ENCODE measurements around the gene PLD3. TPM values are rescaled to one million over a fixed set of nuclear protein-coding genes. Genes with fewer than 3 reads are reported as not detected.

PLD3 gene
- total and polyA plus RNA-seq, 2 experiments from 2014 or later: 361 to 536 TPM

DNA sequence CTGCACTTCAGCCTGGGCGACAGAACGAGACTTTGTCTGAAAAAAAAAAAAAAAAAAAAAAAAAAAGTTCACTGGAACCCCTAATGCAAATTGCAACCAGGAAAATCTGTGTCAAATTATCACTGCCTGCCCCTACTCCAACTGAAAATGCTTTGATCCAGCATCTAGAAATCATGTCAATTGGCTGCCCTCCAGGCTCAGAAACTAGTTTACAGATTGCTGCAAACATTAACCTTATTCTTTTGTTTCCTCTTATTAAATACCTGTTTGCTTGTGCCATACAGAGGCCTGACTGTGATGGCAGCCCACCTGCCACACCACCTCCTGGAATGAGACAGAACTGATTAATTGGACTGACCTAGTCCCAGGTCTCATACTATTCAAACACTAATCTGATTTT is 44.7 kb upstream of the PLD3 start:
- Histone ChIP-seq H3F3A (ENCODE audit: insufficient read depth) (0 out of 2 replicates have a peak, but pooled peaks cover 7% of the 10 kb centered on the region), H3K79me2 (ENCODE audit: insufficient read depth) (no peaks in the 10 kb centered on the region)
- in situ Hi-C loops (cut with MboI): no loop called here

DNA sequence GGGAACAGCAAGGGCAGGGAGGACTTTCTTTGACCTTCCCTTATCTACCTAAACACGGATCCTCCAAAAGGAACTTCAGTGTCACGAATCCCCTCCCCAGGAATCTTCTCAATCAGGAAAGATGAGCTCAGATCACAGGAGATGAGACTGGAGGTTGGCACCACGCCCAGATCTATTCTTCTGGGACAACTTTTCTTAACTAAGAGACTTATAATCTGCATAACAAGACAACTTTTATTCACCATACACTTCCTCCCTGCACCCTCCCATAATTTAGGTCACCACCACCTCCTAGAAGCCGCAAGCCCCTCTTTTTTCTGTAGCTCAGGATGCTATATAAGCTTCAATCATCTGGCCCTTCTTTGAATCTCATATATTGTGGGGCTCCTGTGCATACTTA is 44.2 kb upstream of the PLD3 start:
- Histone ChIP-seq H3K79me2 (ENCODE audit: insufficient read depth) (no peaks in the 10 kb centered on the region), H3K9me3 (ENCODE audit: low read depth) (no peaks in the 10 kb centered on the region), H3K4me2 (ENCODE audit: unreplicated experiment) (no peak overlapping the region), H2AFZ (no peak overlapping the region), H3K36me3 (ENCODE audit: low read depth) (no peaks in the 10 kb centered on the region), H4K20me1 (ENCODE audit: insufficient read depth) (no peaks in the 10 kb centered on the region), H3K27ac (no peak overlapping the region), H3K27me3 (replicated peaks; ENCODE audit: insufficient read depth) (no peaks in the 10 kb centered on the region), H3K9me2 (ENCODE audit: insufficient read depth) (no peaks in the 10 kb centered on the region), H3K4me1 (ENCODE audit: insufficient read depth) (no peaks in the 10 kb centered on the region), H3F3A (ENCODE audit: insufficient read depth) (0 out of 2 replicates have a peak, but pooled peaks cover 7% of the 10 kb centered on the region), H3K9ac (no peak overlapping the region), H3K4me3 (no peak overlapping the region)
- in situ Hi-C loops (cut with MboI): no loop called here
- TF ChIP-seq EZH2 (IDR thresholded peaks at IDR 0.05; ENCODE audit: insufficient read depth, poor library complexity, severe bottlenecking): no peak
- TF ChIP-seq EZH2phosphoT487 (IDR thresholded peaks at IDR 0.05; ENCODE audit: insufficient read depth, low read depth): no peak
- 66 to 67% methylated on average over 4 of the region's 4 CpGs for WGBS, 2 experiments (ENCODE audit: low coverage in 1 of 2, low lambda C conversion rate in 2 of 2, missing lambda C conversion rate in 2 of 2)
- DNase-seq: no peak

More for the DNA sequence above, 44.7 kb upstream of the PLD3 start:
- Histone ChIP-seq H4K20me1 (ENCODE audit: insufficient read depth) (no peaks in the 10 kb centered on the region), H3K9ac (no peak overlapping the region), H3K4me1 (ENCODE audit: insufficient read depth) (no peaks in the 10 kb centered on the region), H3K9me2 (ENCODE audit: insufficient read depth) (no peaks in the 10 kb centered on the region), H3K4me2 (ENCODE audit: unreplicated experiment) (no peak overlapping the region), H3K36me3 (ENCODE audit: low read depth) (no peaks in the 10 kb centered on the region), H3K9me3 (ENCODE audit: low read depth) (no peaks in the 10 kb centered on the region), H3K4me3 (no peak overlapping the region), H2AFZ (no peak overlapping the region), H3K27me3 (replicated peaks; ENCODE audit: insufficient read depth) (no peaks in the 10 kb centered on the region), H3K27ac (no peak overlapping the region)
- TF ChIP-seq EZH2 (IDR thresholded peaks at IDR 0.05; ENCODE audit: insufficient read depth, poor library complexity, severe bottlenecking) (no peak), EZH2phosphoT487 (IDR thresholded peaks at IDR 0.05; ENCODE audit: insufficient read depth, low read depth) (no peak)
- WGBS, 2 experiments (ENCODE audit: low coverage in 1 of 2, low lambda C conversion rate in 2 of 2, missing lambda C conversion rate in 2 of 2): 89 to 97% methylated on average over 2 of the region's 2 CpGs
- no peak for DNase-seq

GRCh38 chr19:40305403-40305802 is 43.1 kb upstream of the PLD3 start:
- 9 to 18% methylated on average over 5 of the region's 5 CpGs for WGBS, 2 experiments (ENCODE audit: low coverage in 1 of 2, low lambda C conversion rate in 2 of 2, missing lambda C conversion rate in 2 of 2)
- H3K27me3 ChIP-seq (replicated peaks; ENCODE audit: insufficient read depth): no peaks in the 10 kb centered on the region
- no peak overlapping the region for H3K9ac ChIP-seq
- no peaks in the 10 kb centered on the region for H3K4me1 ChIP-seq (ENCODE audit: insufficient read depth)
- no peaks in the 10 kb centered on the region for H3K36me3 ChIP-seq (ENCODE audit: low read depth)
- no peaks in the 10 kb centered on the region for H3K9me2 ChIP-seq (ENCODE audit: insufficient read depth)
- peak; percentile 91 for DNase-seq
- TF ChIP-seq EZH2 (IDR thresholded peaks at IDR 0.05; ENCODE audit: insufficient read depth, poor library complexity, severe bottlenecking) (no peak), EZH2phosphoT487 (IDR thresholded peaks at IDR 0.05; ENCODE audit: insufficient read depth, low read depth) (no peak)
- H3F3A ChIP-seq (ENCODE audit: insufficient read depth): 0 out of 2 replicates have a peak, but pooled peaks cover 7% of the 10 kb centered on the region
- H3K4me2 ChIP-seq (ENCODE audit: unreplicated experiment): no peak overlapping the region
- no peaks in the 10 kb centered on the region for H4K20me1 ChIP-seq (ENCODE audit: insufficient read depth)
- H3K9me3 ChIP-seq (ENCODE audit: low read depth): no peaks in the 10 kb centered on the region
- no peak overlapping the region for H2AFZ ChIP-seq
- H3K4me3 ChIP-seq: no peak overlapping the region
- in situ Hi-C loops (cut with MboI): no loop called here
- no peaks in the 10 kb centered on the region for H3K79me2 ChIP-seq (ENCODE audit: insufficient read depth)
- no peak overlapping the region for H3K27ac ChIP-seq

DNA sequence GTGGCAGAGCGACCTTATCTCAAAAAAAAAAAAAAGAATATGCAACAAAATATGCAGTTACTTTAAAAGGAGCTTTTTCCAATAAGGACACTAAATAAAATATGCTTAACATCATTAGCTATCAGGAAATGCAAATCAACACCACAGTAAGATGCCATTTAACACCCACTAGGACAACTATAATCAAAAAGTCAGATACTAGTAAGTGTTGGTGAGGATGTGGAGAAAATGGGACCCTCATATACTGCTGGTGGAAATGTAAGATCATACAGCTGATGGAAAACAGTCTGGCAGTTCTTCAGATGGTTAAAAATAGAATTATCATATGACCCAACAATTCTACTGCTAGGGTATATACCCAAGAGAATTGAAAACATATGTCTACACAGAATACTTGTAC is 38.8 kb upstream of the PLD3 start:
- Histone ChIP-seq H2AFZ (no peak overlapping the region), H3K27me3 (replicated peaks; ENCODE audit: insufficient read depth) (no peaks in the 10 kb centered on the region), H3K9me2 (ENCODE audit: insufficient read depth) (no peaks in the 10 kb centered on the region), H3K36me3 (ENCODE audit: low read depth) (no peaks in the 10 kb centered on the region), H3K4me2 (ENCODE audit: unreplicated experiment) (no peak overlapping the region), H3K9ac (no peak overlapping the region), H4K20me1 (ENCODE audit: insufficient read depth) (no peaks in the 10 kb centered on the region), H3K4me3 (no peak overlapping the region), H3K4me1 (ENCODE audit: insufficient read depth) (no peaks in the 10 kb centered on the region), H3F3A (ENCODE audit: insufficient read depth) (0 out of 2 replicates have a peak, but pooled peaks cover 7% of the 10 kb centered on the region), H3K9me3 (ENCODE audit: low read depth) (no peaks in the 10 kb centered on the region), H3K79me2 (ENCODE audit: insufficient read depth) (no peaks in the 10 kb centered on the region), H3K27ac (no peak overlapping the region)
- TF ChIP-seq EZH2 (IDR thresholded peaks at IDR 0.05; ENCODE audit: insufficient read depth, poor library complexity, severe bottlenecking): no peak
- no peak for TF ChIP-seq EZH2phosphoT487 (IDR thresholded peaks at IDR 0.05; ENCODE audit: insufficient read depth, low read depth)
- in situ Hi-C loops (cut with MboI): no loop called here
- 93 to 100% methylated on average over 1 of the region's 1 CpG for WGBS, 2 experiments (ENCODE audit: low coverage in 1 of 2, low lambda C conversion rate in 2 of 2, missing lambda C conversion rate in 2 of 2)
- no peak for DNase-seq

DNA sequence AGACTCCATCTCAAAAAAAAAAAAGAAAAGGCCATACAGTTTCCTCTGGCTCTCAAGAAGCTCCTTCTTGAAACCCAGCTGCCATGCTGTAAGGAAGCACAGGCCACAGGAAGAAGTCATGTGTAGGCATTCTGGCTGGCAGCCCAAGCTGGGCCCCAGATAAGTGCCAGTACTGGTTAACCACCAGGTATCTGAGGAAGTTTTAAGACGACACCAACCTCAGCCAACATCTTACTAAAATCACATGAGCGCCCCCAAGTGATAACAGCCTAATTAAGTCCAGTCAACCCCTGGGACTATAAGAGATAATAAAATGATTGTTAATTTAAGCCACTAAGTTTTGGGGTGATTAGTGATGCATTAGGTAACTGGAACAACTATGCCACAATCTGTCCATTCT is 36.0 kb upstream of the PLD3 start:
- Histone ChIP-seq H3K9me3 (ENCODE audit: low read depth) (no peaks in the 10 kb centered on the region), H4K20me1 (ENCODE audit: insufficient read depth) (no peaks in the 10 kb centered on the region), H3K79me2 (ENCODE audit: insufficient read depth) (no peaks in the 10 kb centered on the region), H2AFZ (no peak overlapping the region), H3K36me3 (ENCODE audit: low read depth) (no peaks in the 10 kb centered on the region), H3K9ac (no peak overlapping the region), H3K4me1 (ENCODE audit: insufficient read depth) (no peaks in the 10 kb centered on the region), H3K27me3 (replicated peaks; ENCODE audit: insufficient read depth) (no peaks in the 10 kb centered on the region), H3K9me2 (ENCODE audit: insufficient read depth) (no peaks in the 10 kb centered on the region), H3K27ac (no peak overlapping the region), H3F3A (ENCODE audit: insufficient read depth) (no peaks in the 10 kb centered on the region), H3K4me2 (ENCODE audit: unreplicated experiment) (no peak overlapping the region), H3K4me3 (no peak overlapping the region)
- no peak for TF ChIP-seq EZH2phosphoT487 (IDR thresholded peaks at IDR 0.05; ENCODE audit: insufficient read depth, low read depth)
- TF ChIP-seq EZH2 (IDR thresholded peaks at IDR 0.05; ENCODE audit: insufficient read depth, poor library complexity, severe bottlenecking): no peak
- in situ Hi-C loops (cut with MboI): no loop called here
- WGBS, 2 experiments (ENCODE audit: low coverage in 1 of 2, low lambda C conversion rate in 2 of 2, missing lambda C conversion rate in 2 of 2): 63 to 69% methylated on average over 2 of the region's 2 CpGs
- DNase-seq: no peak
